ENCODE measurements around the gene C1orf141. TPM values are rescaled to one million over a fixed set of nuclear protein-coding genes. Genes with fewer than 3 reads are reported as not detected.
A peak's percentile ranks its signal among the peaks of the same experiment; 100 is the strongest.
"Not testable (repeated sequence)": the region's sequence is repeated elsewhere in the genome, so short reads cannot be mapped to it uniquely, and the experiment has no call there.

C1orf141 gene
- polyA plus RNA-seq, 1 donor from 2014 or later: not detected

- Mint-ChIP-seq H3K27me3 (peaks cover 13% of the 10 kb centered on the region), H3K27ac (no peak overlapping the region), H3K4me3 (no peak overlapping the region), H3K9me3 (no peaks in the 10 kb centered on the region), H3K4me1 (peaks cover 4 to 7% (median 7%) of the 10 kb centered on the region in 3 donors), H3K36me3 (no peaks in the 10 kb centered on the region)
These were observed 14.5 kb upstream of the C1orf141 start for GRCh38 chr1:67149179-67149770.

- H3K27ac Mint-ChIP-seq: no peak overlapping the region
- no peaks in the 10 kb centered on the region for H3K9me3 Mint-ChIP-seq
- no peak overlapping the region for H3K4me3 Mint-ChIP-seq
- H3K4me1 Mint-ChIP-seq: peaks cover 4 to 10% (median 7%) of the 10 kb centered on the region in 3 donors
- H3K27me3 Mint-ChIP-seq: peaks cover 10% of the 10 kb centered on the region
- H3K36me3 Mint-ChIP-seq: no peaks in the 10 kb centered on the region
These were observed 13.9 kb upstream of the C1orf141 start for GRCh38 chr1:67148516-67149178.

GRCh38 chr1:67147973-67148372, 13.2 kb upstream of the C1orf141 start:
- not testable (repeated sequence) for H3K36me3 Mint-ChIP-seq, H3K4me3 Mint-ChIP-seq, H3K27me3 Mint-ChIP-seq, H3K9me3 Mint-ChIP-seq
- Mint-ChIP-seq H3K4me1 (peaks cover 4 to 13% (median 7%) of the 10 kb centered on the region in 3 donors), H3K27ac (peak overlapping the region in 1 of 3 donors; percentile 52)

- peak overlapping the region in 1 of 3 donors; percentile 53 for H3K27ac Mint-ChIP-seq
- H3K9me3 Mint-ChIP-seq: no peaks in the 10 kb centered on the region
- H3K4me3 Mint-ChIP-seq: no peak overlapping the region
- H3K27me3 Mint-ChIP-seq: peaks cover 2% of the 10 kb centered on the region
- H3K4me1 Mint-ChIP-seq: peaks cover 4 to 13% (median 7%) of the 10 kb centered on the region in 3 donors
- no peaks in the 10 kb centered on the region for H3K36me3 Mint-ChIP-seq
These were observed 11.8 kb upstream of the C1orf141 start for GRCh38 chr1:67146539-67146938.

GRCh38 chr1:67146101-67146500, 11.3 kb upstream of the C1orf141 start:
- Mint-ChIP-seq H3K27ac (no peak overlapping the region), H3K27me3 (peaks cover 1% of the 10 kb centered on the region), H3K4me3 (no peak overlapping the region), H3K9me3 (no peaks in the 10 kb centered on the region), H3K4me1 (peaks cover 4 to 13% (median 7%) of the 10 kb centered on the region in 3 donors), H3K36me3 (no peaks in the 10 kb centered on the region)

GRCh38 chr1:67144696-67145095, 9.9 kb upstream of the C1orf141 start:
- Mint-ChIP-seq H3K36me3 (no peaks in the 10 kb centered on the region), H3K27ac (no peak overlapping the region), H3K4me1 (peaks cover 4 to 12% (median 7%) of the 10 kb centered on the region in 3 donors), H3K27me3 (no peaks in the 10 kb centered on the region), H3K9me3 (no peaks in the 10 kb centered on the region), H3K4me3 (no peak overlapping the region)

GRCh38 chr1:67143966-67144365, 9.2 kb upstream of the C1orf141 start:
- H3K27me3 Mint-ChIP-seq: no peaks in the 10 kb centered on the region
- no peak overlapping the region for H3K27ac Mint-ChIP-seq
- H3K4me3 Mint-ChIP-seq: no peak overlapping the region
- no peaks in the 10 kb centered on the region for H3K36me3 Mint-ChIP-seq
- H3K9me3 Mint-ChIP-seq: no peaks in the 10 kb centered on the region
- H3K4me1 Mint-ChIP-seq: peaks cover under 1 to 9% (median 1%) of the 10 kb centered on the region in 3 donors

- Mint-ChIP-seq H3K36me3 (no peaks in the 10 kb centered on the region), H3K4me3 (no peak overlapping the region), H3K27ac (no peak overlapping the region), H3K9me3 (no peaks in the 10 kb centered on the region), H3K4me1 (peaks cover 0 to 8% (median 0%) of the 10 kb centered on the region in 3 donors), H3K27me3 (no peaks in the 10 kb centered on the region)
These were observed 8.2 kb upstream of the C1orf141 start for GRCh38 chr1:67142931-67143330.

- not testable (repeated sequence) for H3K9me3 Mint-ChIP-seq, H3K4me1 Mint-ChIP-seq, H3K4me3 Mint-ChIP-seq, H3K27ac Mint-ChIP-seq, H3K27me3 Mint-ChIP-seq, H3K36me3 Mint-ChIP-seq
These were observed 7.1 kb upstream of the C1orf141 start for GRCh38 chr1:67141832-67142231.

- no peaks in the 10 kb centered on the region for H3K36me3 Mint-ChIP-seq
- no peak overlapping the region for H3K27ac Mint-ChIP-seq
- no peak overlapping the region for H3K4me3 Mint-ChIP-seq
- H3K27me3 Mint-ChIP-seq: no peaks in the 10 kb centered on the region
- peaks cover 0 to 8% (median 0%) of the 10 kb centered on the region in 3 donors for H3K4me1 Mint-ChIP-seq
- H3K9me3 Mint-ChIP-seq: no peaks in the 10 kb centered on the region
These were observed 5.7 kb upstream of the C1orf141 start for GRCh38 chr1:67140460-67140859.

GRCh38 chr1:67138813-67139499, 4.2 kb upstream of the C1orf141 start:
- no peaks in the 10 kb centered on the region for H3K9me3 Mint-ChIP-seq
- H3K27me3 Mint-ChIP-seq: peaks cover 7% of the 10 kb centered on the region
- H3K36me3 Mint-ChIP-seq: no peaks in the 10 kb centered on the region
- H3K4me3 Mint-ChIP-seq: no peak overlapping the region
- peaks cover 0 to 9% (median 8%) of the 10 kb centered on the region in 3 donors for H3K4me1 Mint-ChIP-seq
- H3K27ac Mint-ChIP-seq: no peak overlapping the region

- Mint-ChIP-seq H3K4me1 (peaks cover 0 to 8% (median 6%) of the 10 kb centered on the region in 3 donors), H3K27ac (no peak overlapping the region), H3K4me3 (no peak overlapping the region), H3K9me3 (no peaks in the 10 kb centered on the region), H3K27me3 (peaks cover 7% of the 10 kb centered on the region), H3K36me3 (no peaks in the 10 kb centered on the region)
These were observed 2.6 kb upstream of the C1orf141 start for GRCh38 chr1:67137307-67137753.

- Mint-ChIP-seq H3K27me3 (peaks cover 8% of the 10 kb centered on the region), H3K9me3 (no peaks in the 10 kb centered on the region), H3K4me3 (no peak overlapping the region), H3K36me3 (no peaks in the 10 kb centered on the region), H3K4me1 (peaks cover 1 to 8% (median 6%) of the 10 kb centered on the region in 3 donors), H3K27ac (no peak overlapping the region)
These were observed 584 bp upstream of the C1orf141 start for GRCh38 chr1:67135354-67135753.

GRCh38 chr1:67133177-67133576, 1.6 kb downstream of the C1orf141 start:
- peaks cover 1 to 8% (median 6%) of the 10 kb centered on the region in 3 donors for H3K4me1 Mint-ChIP-seq
- H3K4me3 Mint-ChIP-seq: peak overlapping the region in 1 of 4 donors; percentile 23
- H3K27me3 Mint-ChIP-seq: peaks cover 8% of the 10 kb centered on the region

GRCh38 chr1:67130673-67131072, 4.1 kb downstream of the C1orf141 start:
- no peaks in the 10 kb centered on the region for H3K36me3 Mint-ChIP-seq
- no peaks in the 10 kb centered on the region for H3K9me3 Mint-ChIP-seq
- peaks cover 8% of the 10 kb centered on the region for H3K27me3 Mint-ChIP-seq
- no peak overlapping the region for H3K4me3 Mint-ChIP-seq
- peaks cover 1 to 8% (median 6%) of the 10 kb centered on the region in 3 donors for H3K4me1 Mint-ChIP-seq
- no peak overlapping the region for H3K27ac Mint-ChIP-seq

More at GRCh38 chr1:67133177-67133576, 1.6 kb downstream of the C1orf141 start:
- H3K9me3 Mint-ChIP-seq: no peaks in the 10 kb centered on the region
- H3K36me3 Mint-ChIP-seq: no peaks in the 10 kb centered on the region
- H3K27ac Mint-ChIP-seq: no peak overlapping the region

Data from IgD-negative memory B cell (primary cell).